ENCODE results near the gene SAMD10.

GRCh38 chr20:63967330-63968135 lies 11.9 kb downstream of the SAMD10 start:
- TF ChIP-seq CTCF (IDR thresholded peaks at IDR 0.05) (no peak), POLR2A (IDR thresholded peaks at IDR 0.05) (no peak)
